Endothelial cell of umbilical vein (primary cell): Measurements from ENCODE around the gene RAPGEF4.

Source experiments
- EZH2 ChIP-seq: IDR thresholded peaks from 2 replicates; pipeline ENCODE4 v1.6.1; 2012; ENCODE audit warnings: borderline replicate concordance, low read depth, mild to moderate bottlenecking, moderate library complexity, low read length, inconsistent platforms; ENCODE audit not compliant: severe bottlenecking
- GATA2 ChIP-seq: IDR thresholded peaks from 2 replicates; pipeline ENCODE4 v1.7.0; 2011; ENCODE audit warnings: low read depth, mild to moderate bottlenecking, moderate library complexity, mixed read lengths, low read length; ENCODE audit not compliant: insufficient read length, insufficient read depth
- JUN ChIP-seq: IDR thresholded peaks from 2 replicates; pipeline ENCODE4 v1.6.1; 2011; ENCODE audit warnings: borderline replicate concordance, low read depth; ENCODE audit not compliant: insufficient read length, insufficient read depth
- POLR2A ChIP-seq: IDR thresholded peaks from 2 replicates; pipeline ENCODE4 v1.6.1; 2012; ENCODE audit warnings: low read depth, mild to moderate bottlenecking, control low read depth, low read length
- POLR2AphosphoS5 ChIP-seq: IDR thresholded peaks from 2 replicates; pipeline ENCODE4 v1.6.1; 2012; ENCODE audit warnings: low read depth, mild to moderate bottlenecking, control low read depth, low read length, moderate library complexity; ENCODE audit not compliant: insufficient read depth
- TF ChIP-seq, protein P1 (sequence below), 2 donors: IDR thresholded peaks; 1 replicate in 1 of 2; 2 replicates in 1 of 2; pipeline ENCODE4 v1.5.1; 2011; ENCODE audit warnings: low read length in 2 of 2, mild to moderate bottlenecking in 2 of 2, moderate library complexity in 2 of 2, control low read depth in 1 of 2, inconsistent platforms in 1 of 2, low read depth in 1 of 2; ENCODE audit not compliant: insufficient read depth in 1 of 2; ENCODE audit errors: extremely low read depth in 1 of 2
- TF ChIP-seq, protein P2 (sequence below): IDR thresholded peaks from 2 replicates; pipeline ENCODE4 v1.6.1; 2011; ENCODE audit not compliant: insufficient read depth, insufficient read length

DNA sequence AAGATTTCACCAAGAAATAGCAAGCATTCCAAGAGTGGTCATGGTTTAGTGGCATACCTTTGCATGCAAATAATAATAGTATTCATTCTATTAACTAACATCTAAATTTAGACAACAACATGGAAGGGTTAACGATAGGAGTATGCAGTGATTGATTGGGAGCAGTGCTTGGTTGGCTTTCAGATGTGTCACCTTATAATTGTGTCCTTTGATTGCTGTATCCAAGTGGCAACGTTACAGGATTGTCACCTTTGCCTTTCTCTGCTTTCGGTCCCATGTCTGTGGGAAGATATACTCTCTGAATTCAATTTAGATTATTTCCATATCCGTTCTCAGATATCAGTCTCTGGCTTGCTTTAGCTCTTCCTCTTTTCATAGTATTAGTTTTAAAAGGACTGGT is 187.2 kb downstream of the RAPGEF4 start:
- TF ChIP-seq, protein P1, sequence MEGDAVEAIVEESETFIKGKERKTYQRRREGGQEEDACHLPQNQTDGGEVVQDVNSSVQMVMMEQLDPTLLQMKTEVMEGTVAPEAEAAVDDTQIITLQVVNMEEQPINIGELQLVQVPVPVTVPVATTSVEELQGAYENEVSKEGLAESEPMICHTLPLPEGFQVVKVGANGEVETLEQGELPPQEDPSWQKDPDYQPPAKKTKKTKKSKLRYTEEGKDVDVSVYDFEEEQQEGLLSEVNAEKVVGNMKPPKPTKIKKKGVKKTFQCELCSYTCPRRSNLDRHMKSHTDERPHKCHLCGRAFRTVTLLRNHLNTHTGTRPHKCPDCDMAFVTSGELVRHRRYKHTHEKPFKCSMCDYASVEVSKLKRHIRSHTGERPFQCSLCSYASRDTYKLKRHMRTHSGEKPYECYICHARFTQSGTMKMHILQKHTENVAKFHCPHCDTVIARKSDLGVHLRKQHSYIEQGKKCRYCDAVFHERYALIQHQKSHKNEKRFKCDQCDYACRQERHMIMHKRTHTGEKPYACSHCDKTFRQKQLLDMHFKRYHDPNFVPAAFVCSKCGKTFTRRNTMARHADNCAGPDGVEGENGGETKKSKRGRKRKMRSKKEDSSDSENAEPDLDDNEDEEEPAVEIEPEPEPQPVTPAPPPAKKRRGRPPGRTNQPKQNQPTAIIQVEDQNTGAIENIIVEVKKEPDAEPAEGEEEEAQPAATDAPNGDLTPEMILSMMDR (IDR thresholded peaks at IDR 0.05; ENCODE audit: extremely low read depth in 1 of 2, insufficient read depth in 1 of 2, low read depth in 1 of 2, low read length in 2 of 2): no peak
- TF ChIP-seq, protein P2, sequence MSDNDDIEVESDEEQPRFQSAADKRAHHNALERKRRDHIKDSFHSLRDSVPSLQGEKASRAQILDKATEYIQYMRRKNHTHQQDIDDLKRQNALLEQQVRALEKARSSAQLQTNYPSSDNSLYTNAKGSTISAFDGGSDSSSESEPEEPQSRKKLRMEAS: no peak
- TF ChIP-seq EZH2 (no peak), POLR2A (no peak), JUN (no peak), POLR2AphosphoS5 (no peak), GATA2 (no peak)
